Upper lobe of left lung (tissue), 4 donors: ENCODE results near the gene RESF1.

Experiments
- EP300 ChIP-seq, 4 donors: sonication (generic); formaldehyde crosslinking; IDR thresholded peaks; one replicate each; pipeline ENCODE4 v1.5.1; 2017; ENCODE audit warnings: antibody characterized with exemption in 4 of 4, control low read depth in 2 of 4
- POLR2A ChIP-seq, 4 donors: fragments of 450-650 bp; IDR thresholded peaks; one replicate each; pipeline ENCODE4 v1.5.1; 2016 to 2017; ENCODE audit warnings: antibody characterized with exemption in 4 of 4, mild to moderate bottlenecking in 2 of 4
- POLR2AphosphoS5 ChIP-seq, 2 donors: sonication (generic); formaldehyde crosslinking; IDR thresholded peaks; one replicate each; pipeline ENCODE4 v1.5.1; 2017; ENCODE audit warnings: antibody characterized with exemption in 2 of 2
- TF ChIP-seq, protein P1 (sequence below), 6 experiments: fragments of 450-650 bp in 4 of 6; fragments of 200-600 bp in 2 of 6; sonication (generic) in 2 of 6; IDR thresholded peaks; one replicate each; pipeline ENCODE4 v1.5.1; 2016 to 2019; ENCODE audit warnings: antibody characterized with exemption in 6 of 6

DNA sequence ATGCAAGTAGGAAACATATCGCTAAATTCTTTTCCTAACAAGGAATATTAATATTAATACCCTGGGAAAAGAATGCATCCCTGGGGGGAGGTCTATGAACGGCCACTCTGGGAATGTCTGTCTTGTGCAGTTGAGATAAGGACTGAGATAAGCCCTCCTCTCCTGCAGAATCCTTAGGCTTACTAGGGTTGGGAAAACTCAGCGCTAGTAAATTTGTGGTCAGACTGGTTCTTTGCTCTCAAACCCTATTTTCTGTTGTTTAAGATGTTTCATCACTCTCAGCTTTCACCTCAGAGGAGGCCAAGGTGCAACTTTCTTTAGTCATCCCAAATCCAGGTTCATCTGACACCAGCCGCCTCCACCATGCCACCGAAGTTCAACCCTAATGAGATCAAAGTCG is 11.2 kb upstream of the RESF1 start:
- TF ChIP-seq POLR2AphosphoS5 (IDR thresholded peaks at IDR 0.05) = no peak
- TF ChIP-seq, protein P1, sequence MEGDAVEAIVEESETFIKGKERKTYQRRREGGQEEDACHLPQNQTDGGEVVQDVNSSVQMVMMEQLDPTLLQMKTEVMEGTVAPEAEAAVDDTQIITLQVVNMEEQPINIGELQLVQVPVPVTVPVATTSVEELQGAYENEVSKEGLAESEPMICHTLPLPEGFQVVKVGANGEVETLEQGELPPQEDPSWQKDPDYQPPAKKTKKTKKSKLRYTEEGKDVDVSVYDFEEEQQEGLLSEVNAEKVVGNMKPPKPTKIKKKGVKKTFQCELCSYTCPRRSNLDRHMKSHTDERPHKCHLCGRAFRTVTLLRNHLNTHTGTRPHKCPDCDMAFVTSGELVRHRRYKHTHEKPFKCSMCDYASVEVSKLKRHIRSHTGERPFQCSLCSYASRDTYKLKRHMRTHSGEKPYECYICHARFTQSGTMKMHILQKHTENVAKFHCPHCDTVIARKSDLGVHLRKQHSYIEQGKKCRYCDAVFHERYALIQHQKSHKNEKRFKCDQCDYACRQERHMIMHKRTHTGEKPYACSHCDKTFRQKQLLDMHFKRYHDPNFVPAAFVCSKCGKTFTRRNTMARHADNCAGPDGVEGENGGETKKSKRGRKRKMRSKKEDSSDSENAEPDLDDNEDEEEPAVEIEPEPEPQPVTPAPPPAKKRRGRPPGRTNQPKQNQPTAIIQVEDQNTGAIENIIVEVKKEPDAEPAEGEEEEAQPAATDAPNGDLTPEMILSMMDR (IDR thresholded peaks at IDR 0.05) = no peak
- TF ChIP-seq POLR2A (IDR thresholded peaks at IDR 0.05) = no peak
- TF ChIP-seq EP300 (IDR thresholded peaks at IDR 0.05) = no peak
